Measurements from ENCODE around the gene PCED1A.

- TF ChIP-seq POLR2A (IDR thresholded peaks at IDR 0.05; ENCODE audit: extremely low read depth, insufficient read length) (no peak), MAX (IDR thresholded peaks at IDR 0.05; ENCODE audit: low read depth, low read length) (no peak), CTCF (IDR thresholded peaks at IDR 0.05; ENCODE audit: low read depth, low read length) (no peak)
These were observed 48.8 kb upstream of the PCED1A start for GRCh38 chr20:2889209-2889608.

All from NB4 (cell line).